Mucosa of descending colon (tissue), 3 donors: ENCODE measurements around the gene NUMB. TPM values are rescaled to one million over a fixed set of nuclear protein-coding genes. Genes with fewer than 3 reads are reported as not detected.

Experiments
- ATAC-seq: fragments of 200-7000 bp; cut with Tn5 transposase; one replicate; pipeline ENCODE4 v1.9.1; 2020; ENCODE audit warnings: mild to moderate bottlenecking, moderate library complexity
- DNase-seq, 3 donors: peaks; one replicate each; pipeline ENCODE4 v3.0.0-alpha.2; 2020
- H3K36me3 ChIP-seq: fragments of 200-600 bp; one replicate; pipeline ENCODE4 v1.8.0; 2021; ENCODE audit warnings: low read depth, mild to moderate bottlenecking
- H3K4me1 ChIP-seq: fragments of 200-600 bp; one replicate; pipeline ENCODE4 v1.8.0; 2021; ENCODE audit warnings: low read depth, mild to moderate bottlenecking
- H3K4me3 ChIP-seq: fragments of 200-600 bp; one replicate; pipeline ENCODE4 v1.8.0; 2021; ENCODE audit warnings: mild to moderate bottlenecking
- H3K9me3 ChIP-seq: fragments of 200-600 bp; one replicate; pipeline ENCODE4 v1.8.0; 2021; ENCODE audit warnings: mild to moderate bottlenecking
- CTCF ChIP-seq: fragments of 200-600 bp; IDR thresholded peaks from one replicate; pipeline ENCODE4 v1.8.0; 2022; ENCODE audit warnings: antibody characterized with exemption, mild to moderate bottlenecking
- intact Hi-C, 2 donors: fragments of 100-400 bp; cut with DNase I in 1 of 2; cut with micrococcal nuclease in 1 of 2; formaldehyde crosslinking; loops; one replicate each; pipeline versions ENCODE4 v1.11.0 to v1.11.1; 2022; cut with DNase I, micrococcal nuclease
- total RNA-seq, 3 donors: library from RNA; stranded (reverse); fragmentation: NEBNext Ultra II Directional in 2 of 3; extraction: Animal tissue kit (Norgen Biotek cat#: 25700) in 2 of 3; gene quantifications; one replicate each; pipeline versions ENCODE4 v1.2.1 to v1.2.4, GENCODE V29; 2021 to 2023
- donor health status: DM: no; HTN: no; CAD: no; lungs with moderate emphysema.
- donor health status: DM: no; HTN: no; CAD: no.
- donor health status: DM: no; HTN: yes; CAD: no.

NUMB gene
- total RNA-seq, 3 donors from 2014 or later = 98.5 to 115 (median 112) TPM

DNA sequence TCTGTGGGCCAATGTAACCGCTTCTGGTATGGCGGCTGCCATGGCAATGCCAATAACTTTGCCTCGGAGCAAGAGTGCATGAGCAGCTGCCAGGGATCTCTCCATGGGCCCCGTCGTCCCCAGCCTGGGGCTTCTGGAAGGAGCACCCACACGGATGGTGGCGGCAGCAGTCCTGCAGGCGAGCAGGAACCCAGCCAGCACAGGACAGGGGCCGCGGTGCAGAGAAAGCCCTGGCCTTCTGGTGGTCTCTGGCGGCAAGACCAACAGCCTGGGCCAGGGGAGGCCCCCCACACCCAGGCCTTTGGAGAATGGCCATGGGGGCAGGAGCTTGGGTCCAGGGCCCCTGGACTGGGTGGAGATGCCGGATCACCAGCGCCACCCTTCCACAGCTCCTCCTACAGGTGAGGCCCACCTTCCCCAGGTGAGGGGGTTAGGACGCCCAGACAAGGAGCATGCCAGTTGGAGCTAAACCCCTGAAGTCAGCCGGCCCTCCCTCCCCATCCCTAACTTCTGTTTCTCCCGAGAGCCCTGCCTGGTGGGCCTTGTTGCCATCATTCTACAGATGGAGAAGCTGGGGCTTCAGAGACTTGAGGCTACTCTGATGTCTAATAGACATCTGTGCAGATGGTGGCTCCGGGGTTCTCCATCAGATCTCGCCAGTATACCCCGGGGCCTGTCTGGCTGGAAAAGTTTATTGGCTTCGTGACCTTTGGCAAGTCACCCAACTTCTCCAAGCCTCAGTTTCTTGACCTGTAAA, 195.7 kb downstream of the NUMB start:
- H3K4me1 ChIP-seq = no peaks in the 10 kb centered on the region
- H3K4me3 ChIP-seq = no peak overlapping the region
- DNase-seq (peak in 1 of 3 donors; percentile 9), ATAC-seq (no peak)
- H3K36me3 ChIP-seq = no peaks in the 10 kb centered on the region
- TF ChIP-seq CTCF = no peak
- H3K9me3 ChIP-seq = no peaks in the 10 kb centered on the region
- intact Hi-C loops = no loop called here

GRCh38 chr14:73261520-73262426, 196.6 kb downstream of the NUMB start:
- intact Hi-C loops = no loop called here
- no peak for TF ChIP-seq CTCF
- Histone ChIP-seq H3K36me3 (no peaks in the 10 kb centered on the region), H3K4me1 (no peaks in the 10 kb centered on the region), H3K4me3 (no peak overlapping the region), H3K9me3 (no peaks in the 10 kb centered on the region)
- ATAC-seq (no peak), DNase-seq (peak in 1 of 3 donors; percentile 10)

GRCh38 chr14:73261075-73261474, 197.3 kb downstream of the NUMB start:
- TF ChIP-seq CTCF = no peak
- H3K4me3 ChIP-seq = no peak overlapping the region
- DNase-seq = peak in 1 of 3 donors; percentile 12
- ATAC-seq = no peak
- H3K4me1 ChIP-seq = no peaks in the 10 kb centered on the region
- no peaks in the 10 kb centered on the region for H3K36me3 ChIP-seq
- H3K9me3 ChIP-seq = no peaks in the 10 kb centered on the region
- intact Hi-C loops = no loop called here

DNA sequence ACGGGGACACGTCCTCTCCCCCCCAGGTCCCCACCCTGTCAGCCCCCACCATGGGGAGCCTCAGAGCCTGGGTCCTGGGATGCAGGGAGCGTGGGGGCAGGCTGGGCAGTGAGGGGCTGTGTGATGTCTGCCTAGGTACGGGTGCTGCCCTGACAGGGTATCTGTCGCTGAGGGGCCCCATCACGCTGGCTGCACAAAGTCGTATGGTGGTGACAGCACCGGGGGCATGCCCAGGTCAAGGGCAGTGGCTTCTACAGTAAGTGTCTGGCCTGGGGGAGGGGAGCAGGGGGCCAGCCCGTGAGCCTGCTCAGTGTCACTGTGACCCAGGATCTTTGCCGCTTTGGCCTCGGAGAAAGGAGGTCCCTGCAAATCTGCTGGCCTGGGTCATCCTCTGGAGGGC, 197.8 kb downstream of the NUMB start:
- H3K4me3 ChIP-seq = no peak overlapping the region
- intact Hi-C loops = no loop called here
- DNase-seq = no peak
- H3K36me3 ChIP-seq = no peaks in the 10 kb centered on the region
- H3K9me3 ChIP-seq = no peaks in the 10 kb centered on the region
- no peaks in the 10 kb centered on the region for H3K4me1 ChIP-seq
- ATAC-seq = no peak
- no peak for TF ChIP-seq CTCF

GRCh38 chr14:73259837-73260236, 198.5 kb downstream of the NUMB start:
- Histone ChIP-seq H3K4me3 (no peak overlapping the region), H3K36me3 (no peaks in the 10 kb centered on the region), H3K9me3 (no peaks in the 10 kb centered on the region), H3K4me1 (no peaks in the 10 kb centered on the region)
- peak in 1 of 3 donors; percentile 3 for DNase-seq
- no peak for ATAC-seq
- intact Hi-C loops = no loop called here
- no peak for TF ChIP-seq CTCF
